GM23338 (cell line): ENCODE measurements around the gene GOLGA1.

Source experiments
- CREB1 ChIP-seq: fragments of 250-450 bp; sonication (Bioruptor Pico); IDR thresholded peaks from 2 replicates; pipeline ENCODE4 v1.5.0; 2020; ENCODE audit warnings: low read depth, mild to moderate bottlenecking, moderate library complexity
- EZH2 ChIP-seq: fragments of 200-600 bp; sonication (generic); IDR thresholded peaks from one replicate; pipeline ENCODE4 v1.8.0; 2017; ENCODE audit warnings: antibody characterized with exemption, mild to moderate bottlenecking, low read depth; ENCODE audit not compliant: unreplicated experiment
- EZH2phosphoT487 ChIP-seq: fragments of 200-600 bp; sonication (generic); IDR thresholded peaks from one replicate; pipeline ENCODE4 v1.8.1; 2018; ENCODE audit warnings: antibody characterized with exemption; ENCODE audit not compliant: unreplicated experiment
- JUNB ChIP-seq: IDR thresholded peaks from one replicate; pipeline ENCODE4 v1.6.1; 2016; ENCODE audit warnings: antibody characterized with exemption; ENCODE audit not compliant: unreplicated experiment
- NANOG ChIP-seq: IDR thresholded peaks from 2 replicates; pipeline ENCODE4 v1.6.1; 2016; ENCODE audit warnings: antibody characterized with exemption, borderline replicate concordance
- POLR2AphosphoS5 ChIP-seq: IDR thresholded peaks from 2 replicates; pipeline ENCODE4 v1.6.1; 2016; ENCODE audit warnings: antibody characterized with exemption, low read depth
- STAT1 ChIP-seq: IDR thresholded peaks from one replicate; pipeline ENCODE4 v1.6.1; 2016; ENCODE audit warnings: antibody characterized with exemption; ENCODE audit not compliant: unreplicated experiment
- ZNF114 ChIP-seq: fragments of 250-450 bp; sonication (Bioruptor Pico); IDR thresholded peaks from 2 replicates; pipeline ENCODE4 v1.5.0; 2020; ENCODE audit warnings: mild to moderate bottlenecking, moderate library complexity
- ZNF331 ChIP-seq: fragments of 250-450 bp; sonication (Bioruptor Pico); IDR thresholded peaks from 2 replicates; pipeline ENCODE4 v1.5.0; 2020; ENCODE audit warnings: low read depth, mild to moderate bottlenecking, moderate library complexity
- TF ChIP-seq, protein P1 (sequence below), 2 experiments: fragments of 200-600 bp in 1 of 2; sonication (generic) in 1 of 2; conservative IDR thresholded peaks; 2 replicates each; pipeline versions ENCODE4 v1.5.1 to v1.6.1; 2016 to 2017; ENCODE audit warnings: antibody characterized with exemption in 2 of 2, low read depth in 2 of 2, mild to moderate bottlenecking in 2 of 2, moderate library complexity in 1 of 2
- TF ChIP-seq, protein P2 (sequence below): IDR thresholded peaks from one replicate; pipeline ENCODE4 v1.6.1; 2018; ENCODE audit warnings: antibody characterized with exemption; ENCODE audit not compliant: unreplicated experiment
- TF ChIP-seq, protein P3 (sequence below): IDR thresholded peaks from 2 replicates; pipeline ENCODE4 v1.6.1; 2016; ENCODE audit warnings: antibody characterized with exemption
- TF ChIP-seq, protein P4 (sequence below): fragments of 250-450 bp; sonication (Bioruptor Pico); IDR thresholded peaks from 2 replicates; pipeline ENCODE4 v1.5.0; 2020; ENCODE audit warnings: mild to moderate bottlenecking, moderate library complexity

DNA sequence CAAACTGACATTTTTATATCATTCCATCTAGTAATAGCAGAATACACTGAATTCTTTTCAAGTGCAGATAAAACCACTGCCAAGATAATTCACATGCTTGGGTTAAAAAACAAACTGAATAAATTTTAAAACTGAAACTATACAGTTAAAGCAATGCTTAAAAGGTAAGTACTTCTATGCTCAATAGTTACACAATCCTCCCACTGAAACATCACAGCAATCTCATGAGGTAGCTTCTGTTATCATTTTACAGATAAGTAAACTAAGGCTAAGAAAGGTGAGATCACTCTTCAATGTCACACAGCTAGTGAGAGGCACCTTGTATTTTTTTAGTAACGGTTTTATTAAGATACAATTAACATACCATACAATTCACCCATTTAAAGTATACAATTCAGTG, 13.4 kb upstream of the GOLGA1 start:
- no peak for TF ChIP-seq ZNF114 (CRISPR knock-in tag)
- TF ChIP-seq, protein P1, sequence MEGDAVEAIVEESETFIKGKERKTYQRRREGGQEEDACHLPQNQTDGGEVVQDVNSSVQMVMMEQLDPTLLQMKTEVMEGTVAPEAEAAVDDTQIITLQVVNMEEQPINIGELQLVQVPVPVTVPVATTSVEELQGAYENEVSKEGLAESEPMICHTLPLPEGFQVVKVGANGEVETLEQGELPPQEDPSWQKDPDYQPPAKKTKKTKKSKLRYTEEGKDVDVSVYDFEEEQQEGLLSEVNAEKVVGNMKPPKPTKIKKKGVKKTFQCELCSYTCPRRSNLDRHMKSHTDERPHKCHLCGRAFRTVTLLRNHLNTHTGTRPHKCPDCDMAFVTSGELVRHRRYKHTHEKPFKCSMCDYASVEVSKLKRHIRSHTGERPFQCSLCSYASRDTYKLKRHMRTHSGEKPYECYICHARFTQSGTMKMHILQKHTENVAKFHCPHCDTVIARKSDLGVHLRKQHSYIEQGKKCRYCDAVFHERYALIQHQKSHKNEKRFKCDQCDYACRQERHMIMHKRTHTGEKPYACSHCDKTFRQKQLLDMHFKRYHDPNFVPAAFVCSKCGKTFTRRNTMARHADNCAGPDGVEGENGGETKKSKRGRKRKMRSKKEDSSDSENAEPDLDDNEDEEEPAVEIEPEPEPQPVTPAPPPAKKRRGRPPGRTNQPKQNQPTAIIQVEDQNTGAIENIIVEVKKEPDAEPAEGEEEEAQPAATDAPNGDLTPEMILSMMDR (conservative IDR thresholded peaks at IDR 0.05; ENCODE audit: low read depth in 2 of 2): no peak
- TF ChIP-seq POLR2AphosphoS5: no peak
- TF ChIP-seq EZH2phosphoT487: no peak
- TF ChIP-seq EZH2: no peak
- TF ChIP-seq, protein P2, sequence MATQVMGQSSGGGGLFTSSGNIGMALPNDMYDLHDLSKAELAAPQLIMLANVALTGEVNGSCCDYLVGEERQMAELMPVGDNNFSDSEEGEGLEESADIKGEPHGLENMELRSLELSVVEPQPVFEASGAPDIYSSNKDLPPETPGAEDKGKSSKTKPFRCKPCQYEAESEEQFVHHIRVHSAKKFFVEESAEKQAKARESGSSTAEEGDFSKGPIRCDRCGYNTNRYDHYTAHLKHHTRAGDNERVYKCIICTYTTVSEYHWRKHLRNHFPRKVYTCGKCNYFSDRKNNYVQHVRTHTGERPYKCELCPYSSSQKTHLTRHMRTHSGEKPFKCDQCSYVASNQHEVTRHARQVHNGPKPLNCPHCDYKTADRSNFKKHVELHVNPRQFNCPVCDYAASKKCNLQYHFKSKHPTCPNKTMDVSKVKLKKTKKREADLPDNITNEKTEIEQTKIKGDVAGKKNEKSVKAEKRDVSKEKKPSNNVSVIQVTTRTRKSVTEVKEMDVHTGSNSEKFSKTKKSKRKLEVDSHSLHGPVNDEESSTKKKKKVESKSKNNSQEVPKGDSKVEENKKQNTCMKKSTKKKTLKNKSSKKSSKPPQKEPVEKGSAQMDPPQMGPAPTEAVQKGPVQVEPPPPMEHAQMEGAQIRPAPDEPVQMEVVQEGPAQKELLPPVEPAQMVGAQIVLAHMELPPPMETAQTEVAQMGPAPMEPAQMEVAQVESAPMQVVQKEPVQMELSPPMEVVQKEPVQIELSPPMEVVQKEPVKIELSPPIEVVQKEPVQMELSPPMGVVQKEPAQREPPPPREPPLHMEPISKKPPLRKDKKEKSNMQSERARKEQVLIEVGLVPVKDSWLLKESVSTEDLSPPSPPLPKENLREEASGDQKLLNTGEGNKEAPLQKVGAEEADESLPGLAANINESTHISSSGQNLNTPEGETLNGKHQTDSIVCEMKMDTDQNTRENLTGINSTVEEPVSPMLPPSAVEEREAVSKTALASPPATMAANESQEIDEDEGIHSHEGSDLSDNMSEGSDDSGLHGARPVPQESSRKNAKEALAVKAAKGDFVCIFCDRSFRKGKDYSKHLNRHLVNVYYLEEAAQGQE: no peak
- no peak for TF ChIP-seq JUNB
- TF ChIP-seq, protein P3, sequence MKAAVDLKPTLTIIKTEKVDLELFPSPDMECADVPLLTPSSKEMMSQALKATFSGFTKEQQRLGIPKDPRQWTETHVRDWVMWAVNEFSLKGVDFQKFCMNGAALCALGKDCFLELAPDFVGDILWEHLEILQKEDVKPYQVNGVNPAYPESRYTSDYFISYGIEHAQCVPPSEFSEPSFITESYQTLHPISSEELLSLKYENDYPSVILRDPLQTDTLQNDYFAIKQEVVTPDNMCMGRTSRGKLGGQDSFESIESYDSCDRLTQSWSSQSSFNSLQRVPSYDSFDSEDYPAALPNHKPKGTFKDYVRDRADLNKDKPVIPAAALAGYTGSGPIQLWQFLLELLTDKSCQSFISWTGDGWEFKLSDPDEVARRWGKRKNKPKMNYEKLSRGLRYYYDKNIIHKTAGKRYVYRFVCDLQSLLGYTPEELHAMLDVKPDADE: no peak
- no peak for TF ChIP-seq CREB1
- TF ChIP-seq NANOG: no peak
- no peak for TF ChIP-seq STAT1
- no peak for TF ChIP-seq ZNF331
- TF ChIP-seq, protein P4, sequence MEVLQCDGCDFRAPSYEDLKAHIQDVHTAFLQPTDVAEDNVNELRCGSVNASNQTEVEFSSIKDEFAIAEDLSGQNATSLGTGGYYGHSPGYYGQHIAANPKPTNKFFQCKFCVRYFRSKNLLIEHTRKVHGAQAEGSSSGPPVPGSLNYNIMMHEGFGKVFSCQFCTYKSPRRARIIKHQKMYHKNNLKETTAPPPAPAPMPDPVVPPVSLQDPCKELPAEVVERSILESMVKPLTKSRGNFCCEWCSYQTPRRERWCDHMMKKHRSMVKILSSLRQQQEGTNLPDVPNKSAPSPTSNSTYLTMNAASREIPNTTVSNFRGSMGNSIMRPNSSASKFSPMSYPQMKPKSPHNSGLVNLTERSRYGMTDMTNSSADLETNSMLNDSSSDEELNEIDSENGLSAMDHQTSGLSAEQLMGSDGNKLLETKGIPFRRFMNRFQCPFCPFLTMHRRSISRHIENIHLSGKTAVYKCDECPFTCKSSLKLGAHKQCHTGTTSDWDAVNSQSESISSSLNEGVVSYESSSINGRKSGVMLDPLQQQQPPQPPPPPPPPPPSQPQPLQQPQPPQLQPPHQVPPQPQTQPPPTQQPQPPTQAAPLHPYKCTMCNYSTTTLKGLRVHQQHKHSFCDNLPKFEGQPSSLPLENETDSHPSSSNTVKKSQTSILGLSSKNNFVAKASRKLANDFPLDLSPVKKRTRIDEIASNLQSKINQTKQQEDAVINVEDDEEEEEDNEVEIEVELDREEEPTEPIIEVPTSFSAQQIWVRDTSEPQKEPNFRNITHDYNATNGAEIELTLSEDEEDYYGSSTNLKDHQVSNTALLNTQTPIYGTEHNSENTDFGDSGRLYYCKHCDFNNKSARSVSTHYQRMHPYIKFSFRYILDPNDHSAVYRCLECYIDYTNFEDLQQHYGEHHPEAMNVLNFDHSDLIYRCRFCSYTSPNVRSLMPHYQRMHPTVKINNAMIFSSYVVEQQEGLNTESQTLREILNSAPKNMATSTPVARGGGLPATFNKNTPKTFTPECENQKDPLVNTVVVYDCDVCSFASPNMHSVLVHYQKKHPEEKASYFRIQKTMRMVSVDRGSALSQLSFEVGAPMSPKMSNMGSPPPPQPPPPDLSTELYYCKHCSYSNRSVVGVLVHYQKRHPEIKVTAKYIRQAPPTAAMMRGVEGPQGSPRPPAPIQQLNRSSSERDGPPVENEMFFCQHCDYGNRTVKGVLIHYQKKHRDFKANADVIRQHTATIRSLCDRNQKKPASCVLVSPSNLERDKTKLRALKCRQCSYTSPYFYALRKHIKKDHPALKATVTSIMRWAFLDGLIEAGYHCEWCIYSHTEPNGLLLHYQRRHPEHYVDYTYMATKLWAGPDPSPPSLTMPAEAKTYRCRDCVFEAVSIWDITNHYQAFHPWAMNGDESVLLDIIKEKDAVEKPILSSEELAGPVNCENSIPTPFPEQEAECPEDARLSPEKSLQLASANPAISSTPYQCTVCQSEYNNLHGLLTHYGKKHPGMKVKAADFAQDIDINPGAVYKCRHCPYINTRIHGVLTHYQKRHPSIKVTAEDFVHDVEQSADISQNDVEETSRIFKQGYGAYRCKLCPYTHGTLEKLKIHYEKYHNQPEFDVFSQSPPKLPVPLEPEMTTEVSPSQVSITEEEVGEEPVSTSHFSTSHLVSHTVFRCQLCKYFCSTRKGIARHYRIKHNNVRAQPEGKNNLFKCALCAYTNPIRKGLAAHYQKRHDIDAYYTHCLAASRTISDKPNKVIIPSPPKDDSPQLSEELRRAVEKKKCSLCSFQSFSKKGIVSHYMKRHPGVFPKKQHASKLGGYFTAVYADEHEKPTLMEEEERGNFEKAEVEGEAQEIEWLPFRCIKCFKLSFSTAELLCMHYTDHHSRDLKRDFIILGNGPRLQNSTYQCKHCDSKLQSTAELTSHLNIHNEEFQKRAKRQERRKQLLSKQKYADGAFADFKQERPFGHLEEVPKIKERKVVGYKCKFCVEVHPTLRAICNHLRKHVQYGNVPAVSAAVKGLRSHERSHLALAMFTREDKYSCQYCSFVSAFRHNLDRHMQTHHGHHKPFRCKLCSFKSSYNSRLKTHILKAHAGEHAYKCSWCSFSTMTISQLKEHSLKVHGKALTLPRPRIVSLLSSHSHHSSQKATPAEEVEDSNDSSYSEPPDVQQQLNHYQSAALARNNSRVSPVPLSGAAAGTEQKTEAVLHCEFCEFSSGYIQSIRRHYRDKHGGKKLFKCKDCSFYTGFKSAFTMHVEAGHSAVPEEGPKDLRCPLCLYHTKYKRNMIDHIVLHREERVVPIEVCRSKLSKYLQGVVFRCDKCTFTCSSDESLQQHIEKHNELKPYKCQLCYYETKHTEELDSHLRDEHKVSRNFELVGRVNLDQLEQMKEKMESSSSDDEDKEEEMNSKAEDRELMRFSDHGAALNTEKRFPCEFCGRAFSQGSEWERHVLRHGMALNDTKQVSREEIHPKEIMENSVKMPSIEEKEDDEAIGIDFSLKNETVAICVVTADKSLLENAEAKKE (CRISPR knock-in tag): no peak
